Effector CD4-positive, alpha-beta T cell (primary cell): Measurements from ENCODE around the gene NTNG2.
A peak's percentile ranks its signal among the peaks of the same experiment; 100 is the strongest.
"Not testable (repeated sequence)": the region's sequence is repeated elsewhere in the genome, so short reads cannot be mapped to it uniquely, and the experiment has no call there.

ENCODE experiments used
- DNase-seq: peaks from one replicate; pipeline ENCODE4 v3.0.0-alpha.2; 2020
- total RNA-seq: gene quantifications from one replicate; lab custom pipeline; 2026; lab: John Stamatoyannopoulos, UW

The NTNG2 gene
- 9.6 reads per million, percentile 31 among the genes with 10 or more reads in this experiment for total RNA-seq

- DNase-seq = no peak
Measured at GRCh38 chr9:132161743-132162184, at the start of gene NTNG2. Gene NTNG2, plus strand, starts transcription at chr9:132162058. Its CDS starts 4,774 bp downstream, at chr9:132166832.

GRCh38 chr9:132114102-132114707 lies 47.7 kb upstream of the NTNG2 start:
- peak; percentile 9 for DNase-seq

GRCh38 chr9:132116583-132116982 lies 45.3 kb upstream of the NTNG2 start:
- DNase-seq = no peak

GRCh38 chr9:132117694-132118093 lies 44.2 kb upstream of the NTNG2 start:
- no peak for DNase-seq

GRCh38 chr9:132121021-132121420 lies 40.8 kb upstream of the NTNG2 start:
- no peak for DNase-seq

GRCh38 chr9:132124800-132125199 lies 37.1 kb upstream of the NTNG2 start:
- DNase-seq = no peak

GRCh38 chr9:132125361-132125760 lies 36.5 kb upstream of the NTNG2 start:
- DNase-seq = no peak

- no peak for DNase-seq
Measured at GRCh38 chr9:132125944-132126679, 35.7 kb upstream of the NTNG2 start.

- no peak for DNase-seq
Measured at GRCh38 chr9:132126680-132127236, 35.1 kb upstream of the NTNG2 start.

- no peak for DNase-seq
Measured at GRCh38 chr9:132127888-132128534, 33.8 kb upstream of the NTNG2 start.

GRCh38 chr9:132129535-132129934 lies 32.3 kb upstream of the NTNG2 start:
- DNase-seq = no peak

GRCh38 chr9:132134085-132134484 lies 27.8 kb upstream of the NTNG2 start:
- not testable (repeated sequence) for DNase-seq

GRCh38 chr9:132135456-132135855 lies 26.4 kb upstream of the NTNG2 start:
- no peak for DNase-seq

- no peak for DNase-seq
Measured at GRCh38 chr9:132136151-132136780, 25.6 kb upstream of the NTNG2 start.

GRCh38 chr9:132141344-132141947 lies 20.4 kb upstream of the NTNG2 start:
- no peak for DNase-seq

GRCh38 chr9:132141948-132142594 lies 19.8 kb upstream of the NTNG2 start:
- no peak for DNase-seq

- DNase-seq = no peak
Measured at GRCh38 chr9:132142924-132143323, 18.9 kb upstream of the NTNG2 start.

GRCh38 chr9:132143359-132143758 lies 18.5 kb upstream of the NTNG2 start:
- no peak for DNase-seq

GRCh38 chr9:132144708-132145365 lies 17.0 kb upstream of the NTNG2 start:
- no peak for DNase-seq

GRCh38 chr9:132146039-132146438 lies 15.8 kb upstream of the NTNG2 start:
- DNase-seq = no peak

GRCh38 chr9:132146575-132146974 lies 15.3 kb upstream of the NTNG2 start:
- DNase-seq = no peak
